ENCODE data around the gene BCAS3.

Gene BCAS3

GRCh38 chr17:61412860-61413660, 735.4 kb downstream of the BCAS3 start:
- peak overlapping the region; percentile 52 for H3K4me3 ChIP-seq (ENCODE audit: low read length)
- TF ChIP-seq CTCF (conservative IDR thresholded peaks at IDR 0.05; ENCODE audit: low read depth, low read length) = no peak

GRCh38 chr17:61413661-61414126, 736.0 kb downstream of the BCAS3 start:
- DNase-seq (ENCODE audit: low read depth) = no peak
- no peak for TF ChIP-seq CTCF (conservative IDR thresholded peaks at IDR 0.05; ENCODE audit: low read depth, low read length)
- H3K4me3 ChIP-seq (ENCODE audit: low read length) = no peak overlapping the region

More at GRCh38 chr17:61412860-61413660, 735.4 kb downstream of the BCAS3 start:
- DNase-seq (ENCODE audit: low read depth) = no peak

- no peak for DNase-seq (ENCODE audit: low read depth)
- no peak overlapping the region for H3K4me3 ChIP-seq (ENCODE audit: low read length)
- no peak for TF ChIP-seq CTCF (conservative IDR thresholded peaks at IDR 0.05; ENCODE audit: low read depth, low read length)
Observed at GRCh38 chr17:61414141-61414935, 736.7 kb downstream of the BCAS3 start.

DNA sequence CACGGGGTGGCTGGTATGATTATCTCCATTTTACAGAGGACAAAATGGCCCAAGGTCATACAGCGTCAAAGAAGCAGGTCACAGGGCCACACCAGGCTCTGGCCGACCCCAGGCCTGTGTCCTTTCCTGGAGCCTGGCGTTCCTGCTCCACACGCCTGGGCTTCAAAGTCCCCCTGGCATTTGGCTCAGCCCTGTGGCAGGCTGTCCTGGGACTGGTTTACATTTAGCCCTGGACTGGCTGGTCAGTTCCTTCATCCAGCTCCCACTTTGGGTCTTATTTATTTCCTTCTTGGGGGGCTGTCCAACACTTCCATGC, 737.2 kb downstream of the BCAS3 start:
- H3K4me3 ChIP-seq (ENCODE audit: low read length) = no peak overlapping the region
- DNase-seq (ENCODE audit: low read depth) = no peak
- no peak for TF ChIP-seq CTCF (conservative IDR thresholded peaks at IDR 0.05; ENCODE audit: low read depth, low read length)

DNA sequence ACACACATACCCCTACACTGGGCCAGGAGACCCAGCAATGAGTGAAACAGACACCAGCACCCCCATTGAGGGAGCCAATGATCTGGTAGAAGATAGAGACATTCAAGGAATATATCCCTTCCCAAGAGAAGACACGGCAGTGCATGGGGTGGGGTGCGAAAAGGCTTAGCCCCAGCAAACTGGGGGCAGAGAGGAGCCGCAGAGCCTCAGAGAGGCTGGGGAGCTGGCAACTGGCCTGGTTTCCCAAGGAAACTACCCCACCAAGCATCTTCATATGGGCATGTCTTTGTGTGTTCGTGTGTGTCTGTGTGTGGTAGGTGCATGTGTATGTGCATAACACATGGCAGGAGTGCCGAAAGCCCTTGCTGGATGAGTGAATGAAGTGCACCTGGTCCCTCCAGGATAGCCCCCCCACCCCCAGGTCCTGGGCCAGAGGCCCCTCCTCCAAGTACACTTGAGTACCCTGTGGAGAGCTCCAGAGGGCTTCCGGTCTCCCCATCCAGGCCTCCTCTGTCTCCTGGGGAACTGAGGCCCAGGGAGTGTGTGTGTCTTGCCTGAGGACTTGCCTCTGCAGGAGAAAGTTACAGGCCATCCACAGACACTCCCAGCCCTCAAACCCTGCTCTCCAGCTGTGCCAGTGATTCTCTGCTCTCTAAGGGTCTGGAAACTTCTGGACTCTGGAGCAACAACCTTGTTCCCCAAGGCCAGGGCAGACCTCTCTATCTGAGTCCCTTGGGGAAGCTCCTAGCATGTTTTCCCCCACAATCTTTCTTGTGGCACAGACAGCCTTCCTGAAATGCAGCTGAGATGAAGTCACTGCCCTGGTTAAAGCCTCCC, 737.9 kb downstream of the BCAS3 start:
- DNase-seq (ENCODE audit: low read depth) = no peak
- no peak for TF ChIP-seq CTCF (conservative IDR thresholded peaks at IDR 0.05; ENCODE audit: low read depth, low read length)
- no peak overlapping the region for H3K4me3 ChIP-seq (ENCODE audit: low read length)

- DNase-seq (ENCODE audit: low read depth) = no peak
- H3K4me3 ChIP-seq (ENCODE audit: low read length) = no peak overlapping the region
- TF ChIP-seq CTCF (conservative IDR thresholded peaks at IDR 0.05; ENCODE audit: low read depth, low read length) = no peak
Observed at GRCh38 chr17:61416211-61416539, 738.5 kb downstream of the BCAS3 start.
